NCI-H2029 (cell line): ENCODE measurements around the gene NOX4.
"Not testable (repeated sequence)": the region's sequence is repeated elsewhere in the genome, so short reads cannot be mapped to it uniquely, and the experiment has no call there.

Experiments used
- DNase-seq: peaks from one replicate; lab custom pipeline; 2025; lab: John Stamatoyannopoulos, UW

NOX4 gene

DNA sequence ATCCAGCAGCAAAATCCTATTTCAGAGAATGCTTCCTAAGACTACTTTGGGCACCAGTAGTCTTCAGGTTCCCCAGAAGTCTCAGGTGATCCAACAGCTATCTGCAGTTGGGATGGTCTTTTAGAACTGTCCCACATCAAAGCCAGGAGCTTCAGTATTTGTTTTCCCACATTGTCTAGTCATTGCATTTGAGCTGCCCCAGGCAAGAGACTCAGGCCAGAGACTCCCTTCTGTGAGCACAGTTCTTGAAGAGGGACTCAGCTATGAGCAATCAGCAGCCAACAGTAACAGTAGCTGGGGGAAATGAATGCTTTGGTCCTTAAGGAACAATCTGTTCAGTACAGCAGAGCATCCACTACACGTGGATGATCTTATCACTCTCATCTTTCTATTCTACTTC is 188.1 kb downstream of the NOX4 start:
- not testable (repeated sequence) for DNase-seq

DNA sequence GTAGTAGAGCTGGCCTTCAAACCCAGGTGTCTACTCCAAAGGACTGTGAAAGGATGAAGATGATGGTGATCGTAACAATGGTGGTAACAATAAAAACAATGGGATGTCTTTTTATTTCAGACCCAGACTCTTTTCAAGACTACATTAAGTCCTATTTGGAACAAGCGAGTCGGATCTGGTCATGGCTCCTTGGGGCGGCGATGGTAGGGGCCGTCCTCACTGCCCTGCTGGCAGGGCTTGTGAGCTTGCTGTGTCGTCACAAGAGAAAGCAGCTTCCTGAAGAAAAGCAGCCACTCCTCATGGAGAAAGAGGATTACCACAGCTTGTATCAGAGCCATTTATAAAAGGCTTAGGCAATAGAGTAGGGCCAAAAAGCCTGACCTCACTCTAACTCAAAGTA is 196.2 kb downstream of the NOX4 start:
- DNase-seq: not testable (repeated sequence)

DNA sequence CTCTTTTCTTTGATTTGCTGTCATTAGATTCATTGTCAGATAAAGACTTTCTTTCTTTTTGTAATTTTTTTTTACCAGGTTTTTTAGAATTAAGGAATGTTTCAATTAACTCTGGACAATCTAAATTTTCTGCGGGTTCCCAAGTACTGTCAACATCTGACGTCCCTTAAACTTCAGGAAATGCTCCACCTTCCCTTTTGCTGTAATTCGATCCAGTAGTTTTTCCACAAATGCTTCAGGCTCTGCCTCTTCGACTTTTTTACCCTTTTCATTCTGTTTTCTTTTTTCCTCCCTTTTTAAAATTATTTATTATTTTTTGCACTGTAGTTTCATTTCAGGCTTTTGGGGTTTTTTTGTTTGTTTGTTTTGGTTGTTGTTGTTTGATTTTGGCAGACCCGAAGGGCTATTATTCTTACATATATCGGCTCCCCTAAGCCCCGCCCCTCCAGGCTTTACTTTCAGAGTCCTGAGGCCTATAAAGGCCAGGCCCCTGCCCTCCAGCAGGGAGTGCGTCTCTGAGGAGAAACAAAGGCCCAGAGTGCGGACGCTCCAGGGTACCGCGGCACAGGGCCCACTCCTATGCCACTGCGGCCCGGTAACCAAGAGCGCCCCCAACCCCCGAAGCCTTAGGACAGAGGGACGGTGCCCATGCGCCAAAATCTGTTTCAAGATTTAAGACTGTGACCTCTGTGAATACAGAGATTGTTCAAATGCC is 197.1 kb downstream of the NOX4 start:
- DNase-seq: no peak

DNA sequence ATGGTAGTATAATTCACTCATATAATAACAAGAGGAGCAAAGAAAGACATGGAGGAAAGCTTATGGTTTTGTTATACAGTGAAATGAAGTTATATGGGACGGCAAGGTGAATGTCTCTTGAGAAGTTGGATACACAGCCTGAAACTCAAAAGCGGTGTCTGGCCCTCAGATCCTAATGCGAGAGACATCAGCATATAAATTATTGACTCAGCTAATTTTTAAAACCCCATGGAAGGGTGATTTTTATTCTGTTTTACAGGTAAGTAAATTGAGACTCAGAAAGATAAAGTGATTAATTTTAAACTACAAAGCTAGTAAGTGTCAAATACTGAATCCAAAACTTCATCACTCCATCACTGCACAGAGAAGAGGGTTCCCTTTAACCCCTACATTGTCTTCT is 203.2 kb downstream of the NOX4 start:
- DNase-seq: not testable (repeated sequence)

DNA sequence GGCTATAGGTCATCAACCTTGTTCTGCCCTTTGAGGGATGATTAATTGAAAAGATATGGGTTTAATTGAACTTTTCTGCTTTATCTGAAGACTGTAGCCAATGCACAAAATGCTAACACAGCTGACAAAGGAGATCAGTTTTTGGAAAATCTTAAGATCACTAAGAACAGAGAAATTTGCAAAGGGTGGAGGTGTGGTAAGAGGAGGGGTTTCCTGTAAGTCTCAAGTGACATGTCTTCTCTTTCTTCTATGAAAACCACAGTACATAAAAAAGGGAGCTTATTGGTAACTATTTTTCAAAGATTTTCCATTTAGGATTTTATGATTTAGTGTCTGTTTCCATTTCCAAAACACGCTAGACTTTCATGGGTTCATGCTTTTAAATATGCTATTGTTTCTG is 204.6 kb downstream of the NOX4 start:
- DNase-seq: not testable (repeated sequence)

DNA sequence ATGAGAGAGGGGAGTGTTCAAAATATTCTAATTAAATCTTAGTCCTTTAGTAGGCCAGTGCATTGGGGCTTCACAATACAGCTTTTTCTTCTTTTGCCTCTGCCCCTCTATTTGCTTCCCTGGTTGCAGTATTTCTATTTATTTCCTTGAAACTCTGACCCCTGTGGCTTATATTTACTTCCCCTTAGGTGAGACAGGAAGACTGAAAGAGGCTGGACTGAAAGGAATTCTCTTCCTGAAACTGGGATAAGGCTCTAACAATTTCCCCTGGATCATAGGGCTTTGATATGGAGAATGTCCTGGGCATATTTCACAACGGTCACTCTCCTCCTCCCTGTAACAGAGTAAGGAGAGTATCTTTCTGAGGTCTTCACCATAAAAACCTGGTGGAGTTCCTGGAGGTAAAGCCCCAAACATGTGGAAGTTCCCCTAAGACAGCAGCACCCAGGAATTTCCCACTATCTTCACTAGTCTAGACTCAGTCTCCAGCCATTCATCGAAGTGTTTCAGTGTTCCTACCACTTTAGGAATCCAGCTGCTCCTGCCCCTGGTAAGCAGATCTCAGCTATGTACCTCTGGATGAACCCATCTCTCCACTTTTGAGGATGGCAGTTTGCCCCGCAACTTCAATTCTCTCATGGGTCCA is 210.0 kb downstream of the NOX4 start:
- not testable (repeated sequence) for DNase-seq

DNA sequence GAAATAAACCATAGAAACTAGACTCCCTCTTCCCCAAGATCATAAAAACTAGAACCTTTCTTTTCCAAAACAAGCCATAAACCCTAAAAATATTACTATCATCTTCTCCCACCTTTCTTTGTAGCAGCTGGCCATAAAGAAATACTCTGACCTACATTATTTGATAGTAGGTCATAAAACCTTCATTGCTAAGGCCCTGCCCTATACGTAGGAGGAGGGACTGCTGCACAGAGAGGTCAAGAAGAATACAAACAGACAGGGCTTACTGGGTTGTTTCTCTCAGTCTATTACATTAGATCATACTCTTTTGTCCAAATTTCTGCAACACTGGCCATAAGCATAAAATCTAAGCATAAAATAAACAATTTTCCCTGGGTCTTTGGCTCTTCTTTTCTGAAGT is 212.0 kb downstream of the NOX4 start:
- no peak for DNase-seq

DNA sequence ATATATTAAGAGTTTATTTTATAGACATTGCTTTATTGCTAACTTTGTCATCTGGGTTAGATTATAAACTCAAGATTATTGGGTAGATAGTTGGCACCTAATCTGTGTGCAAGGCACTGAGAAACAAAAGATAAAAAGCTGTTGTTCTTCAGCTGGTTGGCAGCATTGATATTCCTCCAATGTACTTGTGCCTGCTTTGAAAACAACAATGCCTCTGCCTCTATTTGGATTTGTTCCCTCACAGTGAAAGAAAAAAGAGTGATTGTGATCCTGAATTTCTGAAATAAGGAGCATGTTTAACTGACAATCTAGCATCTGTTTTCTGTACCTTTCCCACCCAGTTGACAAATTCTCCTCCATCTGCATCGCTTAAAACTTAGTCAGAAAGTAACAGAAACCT is 215.2 kb downstream of the NOX4 start:
- DNase-seq: no peak
